ENCODE results near the gene CELF2.

CELF2 gene

GRCh38 chr10:11261687-11262493, 244.2 kb downstream of the CELF2 start:
- Histone ChIP-seq H3K23ac (ENCODE audit: low read length) (no peak overlapping the region), H3K9ac (ENCODE audit: low read length) (no peak overlapping the region), H2BK5ac (ENCODE audit: low read depth, low read length, poor library complexity) (no peak overlapping the region), H3K27me3 (ENCODE audit: insufficient read depth, low read length) (no peaks in the 10 kb centered on the region), H3K18ac (ENCODE audit: low read length) (no peak overlapping the region), H3K36me3 (ENCODE audit: control insufficient read depth in 1 of 2, insufficient read depth in 2 of 2, low read length in 2 of 2) (peaks cover 0 to 2% of the 10 kb centered on the region in 2 experiments), H3K79me1 (ENCODE audit: low read length) (no peaks in the 10 kb centered on the region), H3K14ac (ENCODE audit: low read length) (no peak overlapping the region), H2BK120ac (ENCODE audit: insufficient read depth, low read length, poor library complexity) (no peak overlapping the region), H3K4me3 (ENCODE audit: low read depth, low read length) (no peak overlapping the region), H2BK12ac (ENCODE audit: low read length) (no peak overlapping the region), H3K4me2 (ENCODE audit: low read length) (no peak overlapping the region), H3K27ac (ENCODE audit: low read depth, low read length) (no peak overlapping the region), H4K91ac (ENCODE audit: low read depth, low read length) (no peak overlapping the region), H3K4me1 (ENCODE audit: control insufficient read depth in 1 of 2, insufficient read depth in 2 of 2, low read length in 2 of 2) (no peaks in the 10 kb centered on the region), H4K8ac (ENCODE audit: low read depth, low read length) (no peak overlapping the region), H3K9me3 (ENCODE audit: insufficient read depth, low read depth, low read length) (no peaks in the 10 kb centered on the region), H3K4ac (ENCODE audit: low read depth, low read length) (no peak overlapping the region), H3K79me2 (ENCODE audit: control insufficient read depth, insufficient read depth, low read length, poor library complexity) (no peaks in the 10 kb centered on the region), H2AK5ac (ENCODE audit: low read length) (no peak overlapping the region), H2AFZ (ENCODE audit: insufficient read depth, low read length, poor library complexity) (no peak overlapping the region), H4K12ac (ENCODE audit: low read depth, low read length) (no peak overlapping the region)
- no peak for DNase-seq
- WGBS (ENCODE audit: extremely low coverage, insufficient coverage, insufficient read length), result no CpG with 5 or more reads among the region's 4 CpGs

- H3K4me1 ChIP-seq (ENCODE audit: control insufficient read depth in 1 of 2, insufficient read depth in 2 of 2, low read length in 2 of 2), result no peaks in the 10 kb centered on the region
These were observed 245.0 kb downstream of the CELF2 start for GRCh38 chr10:11262494-11263345.

GRCh38 chr10:11263767-11264166, 246.1 kb downstream of the CELF2 start:
- no peak overlapping the region for H4K8ac ChIP-seq (ENCODE audit: low read depth, low read length)
- H3K4ac ChIP-seq (ENCODE audit: low read depth, low read length), result no peak overlapping the region
- peaks cover 0 to 2% of the 10 kb centered on the region in 2 experiments for H3K36me3 ChIP-seq (ENCODE audit: control insufficient read depth in 1 of 2, insufficient read depth in 2 of 2, low read length in 2 of 2)
- no peak overlapping the region for H3K27ac ChIP-seq (ENCODE audit: low read depth, low read length)
- H3K18ac ChIP-seq (ENCODE audit: low read length), result no peak overlapping the region
- H3K9ac ChIP-seq (ENCODE audit: low read length), result no peak overlapping the region
- no peak overlapping the region for H2BK12ac ChIP-seq (ENCODE audit: low read length)
- no peak overlapping the region for H4K12ac ChIP-seq (ENCODE audit: low read depth, low read length)
- no peaks in the 10 kb centered on the region for H3K4me1 ChIP-seq (ENCODE audit: control insufficient read depth in 1 of 2, insufficient read depth in 2 of 2, low read length in 2 of 2)
- no peak overlapping the region for H3K23ac ChIP-seq (ENCODE audit: low read length)
- no peak overlapping the region for H2AK5ac ChIP-seq (ENCODE audit: low read length)
- H4K91ac ChIP-seq (ENCODE audit: low read depth, low read length), result no peak overlapping the region
- no peak overlapping the region for H2BK120ac ChIP-seq (ENCODE audit: insufficient read depth, low read length, poor library complexity)
- H3K27me3 ChIP-seq (ENCODE audit: insufficient read depth, low read length), result no peaks in the 10 kb centered on the region
- no peak overlapping the region for H2AFZ ChIP-seq (ENCODE audit: insufficient read depth, low read length, poor library complexity)
- no peak overlapping the region for H3K4me3 ChIP-seq (ENCODE audit: low read depth, low read length)
- no peak overlapping the region for H2BK5ac ChIP-seq (ENCODE audit: low read depth, low read length, poor library complexity)
- no peak overlapping the region for H3K4me2 ChIP-seq (ENCODE audit: low read length)
- WGBS (ENCODE audit: extremely low coverage, insufficient coverage, insufficient read length), result no CpG with 5 or more reads among the region's 3 CpGs
- H3K9me3 ChIP-seq (ENCODE audit: insufficient read depth, low read depth, low read length), result no peaks in the 10 kb centered on the region
- H3K79me1 ChIP-seq (ENCODE audit: low read length), result no peaks in the 10 kb centered on the region
- DNase-seq, result no peak
- H3K14ac ChIP-seq (ENCODE audit: low read length), result no peak overlapping the region
- H3K79me2 ChIP-seq (ENCODE audit: control insufficient read depth, insufficient read depth, low read length, poor library complexity), result no peaks in the 10 kb centered on the region

More at GRCh38 chr10:11262494-11263345, 245.0 kb downstream of the CELF2 start:
- Histone ChIP-seq H3K23ac (ENCODE audit: low read length) (no peak overlapping the region), H3K79me2 (ENCODE audit: control insufficient read depth, insufficient read depth, low read length, poor library complexity) (no peaks in the 10 kb centered on the region), H3K4ac (ENCODE audit: low read depth, low read length) (no peak overlapping the region), H3K9me3 (ENCODE audit: insufficient read depth, low read depth, low read length) (no peaks in the 10 kb centered on the region), H3K4me3 (ENCODE audit: low read depth, low read length) (no peak overlapping the region), H3K79me1 (ENCODE audit: low read length) (no peaks in the 10 kb centered on the region), H4K91ac (ENCODE audit: low read depth, low read length) (no peak overlapping the region), H2AK5ac (ENCODE audit: low read length) (no peak overlapping the region), H3K27me3 (ENCODE audit: insufficient read depth, low read length) (no peaks in the 10 kb centered on the region), H3K4me2 (ENCODE audit: low read length) (no peak overlapping the region), H2BK120ac (ENCODE audit: insufficient read depth, low read length, poor library complexity) (no peak overlapping the region), H3K18ac (ENCODE audit: low read length) (no peak overlapping the region), H4K12ac (ENCODE audit: low read depth, low read length) (no peak overlapping the region), H3K9ac (ENCODE audit: low read length) (no peak overlapping the region), H2BK12ac (ENCODE audit: low read length) (no peak overlapping the region), H2BK5ac (ENCODE audit: low read depth, low read length, poor library complexity) (no peak overlapping the region), H3K36me3 (ENCODE audit: control insufficient read depth in 1 of 2, insufficient read depth in 2 of 2, low read length in 2 of 2) (peaks cover 0 to 2% of the 10 kb centered on the region in 2 experiments), H4K8ac (ENCODE audit: low read depth, low read length) (no peak overlapping the region), H2AFZ (ENCODE audit: insufficient read depth, low read length, poor library complexity) (no peak overlapping the region), H3K14ac (ENCODE audit: low read length) (no peak overlapping the region), H3K27ac (ENCODE audit: low read depth, low read length) (no peak overlapping the region)
- DNase-seq, result no peak
- WGBS (ENCODE audit: extremely low coverage, insufficient coverage, insufficient read length), result no CpG with 5 or more reads among the region's 5 CpGs

- no peak overlapping the region for H3K18ac ChIP-seq (ENCODE audit: low read length)
- H3K4ac ChIP-seq (ENCODE audit: low read depth, low read length), result no peak overlapping the region
- H3K4me1 ChIP-seq (ENCODE audit: control insufficient read depth in 1 of 2, insufficient read depth in 2 of 2, low read length in 2 of 2), result no peaks in the 10 kb centered on the region
- no peak overlapping the region for H2AK5ac ChIP-seq (ENCODE audit: low read length)
- no peak overlapping the region for H3K4me2 ChIP-seq (ENCODE audit: low read length)
- H3K23ac ChIP-seq (ENCODE audit: low read length), result no peak overlapping the region
- H3K14ac ChIP-seq (ENCODE audit: low read length), result no peak overlapping the region
- no peak overlapping the region for H2BK12ac ChIP-seq (ENCODE audit: low read length)
- H3K79me2 ChIP-seq (ENCODE audit: control insufficient read depth, insufficient read depth, low read length, poor library complexity), result no peaks in the 10 kb centered on the region
- no peak overlapping the region for H4K12ac ChIP-seq (ENCODE audit: low read depth, low read length)
- no peaks in the 10 kb centered on the region for H3K27me3 ChIP-seq (ENCODE audit: insufficient read depth, low read length)
- H3K9me3 ChIP-seq (ENCODE audit: insufficient read depth, low read depth, low read length), result no peaks in the 10 kb centered on the region
- no peak overlapping the region for H4K8ac ChIP-seq (ENCODE audit: low read depth, low read length)
- no peaks in the 10 kb centered on the region for H3K79me1 ChIP-seq (ENCODE audit: low read length)
- H4K91ac ChIP-seq (ENCODE audit: low read depth, low read length), result no peak overlapping the region
- no peak overlapping the region for H2BK5ac ChIP-seq (ENCODE audit: low read depth, low read length, poor library complexity)
- no peak overlapping the region for H2BK120ac ChIP-seq (ENCODE audit: insufficient read depth, low read length, poor library complexity)
- no peak overlapping the region for H3K9ac ChIP-seq (ENCODE audit: low read length)
- no peak overlapping the region for H3K27ac ChIP-seq (ENCODE audit: low read depth, low read length)
- no peak overlapping the region for H2AFZ ChIP-seq (ENCODE audit: insufficient read depth, low read length, poor library complexity)
- DNase-seq, result no peak
- peaks cover 0 to 2% of the 10 kb centered on the region in 2 experiments for H3K36me3 ChIP-seq (ENCODE audit: control insufficient read depth in 1 of 2, insufficient read depth in 2 of 2, low read length in 2 of 2)
- H3K4me3 ChIP-seq (ENCODE audit: low read depth, low read length), result no peak overlapping the region
- WGBS (ENCODE audit: extremely low coverage, insufficient coverage, insufficient read length), result no CpG with 5 or more reads among the region's 6 CpGs
These were observed 246.8 kb downstream of the CELF2 start for GRCh38 chr10:11264296-11265048.

All from trophoblast cell (in vitro differentiated cells and primary cell).